Measurements from ENCODE around the gene ATP6V0C.
A peak's percentile ranks its signal among the peaks of the same experiment; 100 is the strongest.

The ATP6V0C gene

GRCh38 chr16:2513405-2514332 lies at the start of gene ATP6V0C:
Gene ATP6V0C (plus strand): TSS chr16:2513952. CDS start chr16:2514104, 152 bp downstream.
- TF ChIP-seq, protein P1, sequence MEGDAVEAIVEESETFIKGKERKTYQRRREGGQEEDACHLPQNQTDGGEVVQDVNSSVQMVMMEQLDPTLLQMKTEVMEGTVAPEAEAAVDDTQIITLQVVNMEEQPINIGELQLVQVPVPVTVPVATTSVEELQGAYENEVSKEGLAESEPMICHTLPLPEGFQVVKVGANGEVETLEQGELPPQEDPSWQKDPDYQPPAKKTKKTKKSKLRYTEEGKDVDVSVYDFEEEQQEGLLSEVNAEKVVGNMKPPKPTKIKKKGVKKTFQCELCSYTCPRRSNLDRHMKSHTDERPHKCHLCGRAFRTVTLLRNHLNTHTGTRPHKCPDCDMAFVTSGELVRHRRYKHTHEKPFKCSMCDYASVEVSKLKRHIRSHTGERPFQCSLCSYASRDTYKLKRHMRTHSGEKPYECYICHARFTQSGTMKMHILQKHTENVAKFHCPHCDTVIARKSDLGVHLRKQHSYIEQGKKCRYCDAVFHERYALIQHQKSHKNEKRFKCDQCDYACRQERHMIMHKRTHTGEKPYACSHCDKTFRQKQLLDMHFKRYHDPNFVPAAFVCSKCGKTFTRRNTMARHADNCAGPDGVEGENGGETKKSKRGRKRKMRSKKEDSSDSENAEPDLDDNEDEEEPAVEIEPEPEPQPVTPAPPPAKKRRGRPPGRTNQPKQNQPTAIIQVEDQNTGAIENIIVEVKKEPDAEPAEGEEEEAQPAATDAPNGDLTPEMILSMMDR (IDR thresholded peaks at IDR 0.05; ENCODE audit: low read depth, low read length), result no peak
- DNase-seq (ENCODE audit: extremely low read depth, low read depth), result peak; percentile 59

DNA sequence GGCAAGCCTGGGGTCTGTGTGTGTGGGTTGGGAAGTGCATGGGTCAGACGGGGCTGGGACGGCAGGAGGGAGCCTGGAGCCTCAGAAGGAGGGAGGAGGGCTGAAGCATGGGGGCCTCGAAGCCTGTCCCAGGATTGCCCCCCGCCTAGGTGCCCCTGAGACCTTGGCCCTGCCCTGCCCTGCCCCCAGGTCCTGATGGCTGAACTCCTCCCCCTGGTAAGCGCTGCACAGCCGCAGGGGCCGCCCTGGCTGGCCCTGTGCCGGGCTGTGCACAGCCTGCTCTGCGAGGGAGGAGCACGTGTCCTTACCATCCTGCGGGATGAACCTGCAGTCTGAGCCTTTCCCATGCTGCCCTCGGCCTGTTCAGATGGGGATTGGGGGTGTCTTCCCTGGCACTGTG lies 49.4 kb upstream of the ATP6V0C start:
- no peak for DNase-seq (ENCODE audit: extremely low read depth, low read depth)
- TF ChIP-seq, protein P1 (IDR thresholded peaks at IDR 0.05; ENCODE audit: low read depth, low read length), result no peak

DNA sequence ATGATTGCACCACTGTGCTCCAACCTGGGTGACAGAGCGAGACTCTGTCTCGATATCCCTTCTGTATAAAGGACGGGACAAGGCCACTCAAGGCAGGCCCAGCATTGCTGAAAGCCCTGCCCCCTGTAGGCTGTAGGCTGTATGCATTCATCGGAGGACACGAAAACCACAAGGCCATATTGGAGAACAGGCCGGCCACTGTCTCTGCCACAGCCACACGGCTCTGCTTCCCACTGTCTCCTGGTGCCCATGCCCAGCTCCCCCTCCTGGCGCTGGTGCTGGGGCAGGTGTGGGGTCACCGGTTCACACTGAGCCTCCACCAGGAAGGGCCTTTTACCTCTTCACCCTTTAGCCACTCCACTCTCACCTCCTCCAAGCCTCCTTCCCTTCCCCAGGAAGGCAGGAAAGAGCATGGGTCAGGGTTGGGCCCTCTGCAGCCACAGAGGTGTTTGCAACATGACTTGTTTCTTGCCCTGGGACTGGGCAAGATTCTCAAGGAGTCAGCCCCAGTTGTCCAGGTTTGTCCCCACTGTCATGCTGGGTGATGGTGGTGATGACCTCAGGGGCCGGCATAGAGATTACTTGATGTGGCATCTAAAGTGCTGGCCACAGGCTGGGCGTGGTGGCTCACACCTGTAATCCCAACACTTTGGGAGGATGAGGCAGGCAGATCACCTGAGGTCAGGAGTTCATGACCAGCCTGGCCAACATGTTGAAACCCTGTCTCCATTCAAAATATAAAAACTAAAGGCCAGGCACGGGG lies 47.9 kb upstream of the ATP6V0C start:
- TF ChIP-seq, protein P1 (IDR thresholded peaks at IDR 0.05; ENCODE audit: low read depth, low read length), result no peak; the same call in 1 of the 2 replicates
- no peak for DNase-seq (ENCODE audit: extremely low read depth, low read depth)

DNA sequence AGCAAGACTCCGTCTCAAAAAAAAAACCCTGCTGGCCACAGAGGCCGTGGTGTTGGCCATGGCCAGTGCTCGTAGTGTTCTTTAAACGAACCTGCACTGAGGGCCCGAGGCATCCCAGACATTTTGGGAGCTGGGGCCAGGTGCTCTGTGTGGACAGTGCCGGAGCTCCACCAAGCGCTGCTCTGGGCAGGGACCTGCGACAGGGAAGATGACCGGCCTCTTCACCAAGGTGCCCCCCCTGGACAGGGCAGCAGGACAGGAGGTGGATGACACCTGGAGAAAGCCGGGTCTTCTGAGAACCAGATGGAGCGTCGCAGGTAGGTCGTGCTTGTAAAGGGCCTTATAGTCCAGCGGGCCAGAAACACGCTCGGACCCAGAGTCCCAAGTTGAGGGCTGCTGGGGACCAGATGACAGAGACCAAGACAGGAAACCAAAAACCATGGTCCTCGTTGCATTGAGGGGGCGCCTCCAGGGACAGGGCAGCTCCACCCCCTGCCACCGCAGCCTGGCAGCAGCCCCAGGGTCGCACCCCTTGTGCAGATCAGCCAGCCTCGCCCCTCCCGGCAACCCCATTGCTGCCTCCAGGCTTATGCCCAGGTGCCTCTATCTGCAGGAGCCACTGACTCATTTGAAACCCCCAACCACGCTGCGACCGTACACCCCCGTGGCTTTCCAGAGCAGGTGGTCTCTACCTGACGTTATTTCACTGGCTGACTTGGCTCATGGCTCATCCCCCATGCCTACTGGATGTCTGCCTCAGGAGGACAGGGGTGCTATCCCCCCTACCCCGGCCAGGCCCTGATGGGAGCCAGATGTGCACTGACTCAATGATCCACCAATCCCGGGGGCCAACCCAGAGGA lies 46.9 kb upstream of the ATP6V0C start:
- TF ChIP-seq, protein P1 (IDR thresholded peaks at IDR 0.05; ENCODE audit: low read depth, low read length), result no peak
- DNase-seq (ENCODE audit: extremely low read depth, low read depth), result no peak

DNA sequence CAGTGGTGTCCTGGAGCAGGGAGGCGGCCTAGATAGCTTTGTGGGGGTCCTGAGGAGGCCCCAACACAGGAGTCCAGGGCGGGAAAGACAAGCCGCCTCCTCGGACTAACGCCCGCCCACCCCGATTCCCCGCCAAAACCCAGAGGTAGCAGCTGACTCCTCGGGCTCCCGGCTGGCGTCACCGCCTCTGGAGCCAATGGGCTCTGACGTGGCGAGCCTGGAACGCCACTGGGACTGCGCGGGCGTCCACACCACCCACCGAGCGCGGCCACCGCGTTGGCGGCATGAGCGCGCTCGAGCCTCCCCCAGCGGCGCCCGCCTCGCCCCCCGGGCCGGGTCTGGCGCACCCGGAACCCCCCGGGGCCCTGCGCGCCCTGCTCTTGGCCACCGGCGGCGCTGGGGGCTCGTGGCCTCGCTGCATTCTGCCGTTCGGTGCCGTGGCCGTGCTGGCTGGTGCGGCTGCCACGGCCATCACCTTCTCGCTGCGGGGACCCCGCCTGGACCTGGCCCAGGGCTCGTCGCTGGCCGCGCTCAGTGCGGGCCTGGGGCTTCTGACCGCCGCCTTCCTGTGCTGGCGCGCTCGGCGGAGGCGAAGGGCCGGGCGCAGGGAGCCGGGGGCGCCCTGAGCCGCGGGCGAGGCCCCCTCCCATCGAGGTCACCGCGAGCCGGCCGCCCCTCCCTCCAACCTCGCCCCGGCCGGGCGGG lies 46.1 kb upstream of the ATP6V0C start:
- TF ChIP-seq, protein P1 (IDR thresholded peaks at IDR 0.05; ENCODE audit: low read depth, low read length), result no peak; the same call in 1 of the 2 replicates
- no peak for DNase-seq (ENCODE audit: extremely low read depth, low read depth)

DNA sequence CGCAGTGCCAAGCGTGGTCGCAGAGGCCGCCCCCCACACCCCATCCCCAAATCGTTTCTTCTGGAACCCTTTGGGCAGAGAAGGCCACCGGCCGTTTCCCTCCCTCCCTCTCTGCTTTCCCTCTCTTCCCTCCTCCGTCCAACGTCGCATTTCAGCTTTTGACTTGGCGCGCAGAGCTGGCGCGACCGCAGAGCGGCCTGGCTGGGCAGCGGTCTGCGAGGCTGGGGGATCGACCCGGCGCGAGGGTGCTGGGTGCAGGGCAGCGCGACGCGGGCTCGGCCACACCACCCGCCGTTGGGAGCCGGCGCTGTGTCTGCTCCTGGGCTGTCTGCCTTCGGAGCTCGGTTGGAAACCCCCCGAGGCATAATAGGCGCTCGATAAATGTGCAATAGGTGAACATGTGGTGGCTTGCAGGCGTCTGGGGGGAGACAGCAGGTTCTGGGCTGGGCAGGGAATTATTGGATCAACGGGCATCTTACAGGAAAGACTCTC lies 45.5 kb upstream of the ATP6V0C start:
- TF ChIP-seq, protein P1 (IDR thresholded peaks at IDR 0.05; ENCODE audit: low read depth, low read length), result no peak
- DNase-seq (ENCODE audit: extremely low read depth, low read depth), result no peak

All from AG09319 (cell line).